ENCODE data around the gene BCL10. TPM values are rescaled to one million over a fixed set of nuclear protein-coding genes. Genes with fewer than 3 reads are reported as not detected.

Gene BCL10
- total RNA-seq, 1 experiment from 2014 or later = 24.2 TPM

DNA sequence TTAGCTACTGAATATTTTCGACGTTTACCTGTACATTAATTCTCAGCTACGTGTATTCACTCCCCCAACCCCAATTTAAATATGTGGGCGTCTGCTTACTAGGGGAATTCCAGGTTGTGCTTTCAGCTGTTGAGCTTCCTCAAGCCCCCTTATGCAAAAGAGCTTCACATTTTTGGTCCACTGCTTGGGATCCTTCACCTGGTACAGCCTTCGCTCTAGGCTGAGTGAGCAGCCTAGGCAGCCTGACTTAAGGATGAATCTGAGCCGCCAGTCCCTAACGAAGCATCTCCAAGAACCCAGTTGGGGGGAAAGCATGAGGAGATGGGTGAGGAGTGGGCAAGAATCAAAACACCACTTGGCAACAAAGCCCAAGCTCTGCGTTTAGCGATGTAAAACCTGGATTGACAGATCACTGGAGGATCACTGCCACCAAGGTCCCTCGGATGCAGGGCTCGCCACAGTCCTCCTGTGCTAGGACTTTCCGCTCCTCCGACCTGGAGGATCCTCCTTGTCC is 674 bp downstream of the BCL10 start:
- ChIA-PET CTCF (interaction anchor here (0.9 to 4.5 kb wide), 9 partner anchors 10 to 331 kb away, joined by 3 to 83 read pairs (median 6); partner anchors contain the start of genes C1orf52 and CCN1), POLR2A (interaction anchor here (1.0 to 2.1 kb wide), 7 partner anchors 10 to 433 kb away, joined by 3 to 15 read pairs (median 4); partner anchors contain the start of genes C1orf52 and ZNHIT6)
- peaks cover 9% of the 10 kb centered on the region for H3K36me3 Mint-ChIP-seq
- no peak for ATAC-seq
- TF ChIP-seq CBFB (CRISPR knock-in tag; IDR thresholded peaks at IDR 0.05; ENCODE audit: low read depth) = no peak
- TF ChIP-seq TP53 (CRISPR knock-in tag; IDR thresholded peaks at IDR 0.05) = no peak
- TF ChIP-seq, protein P1, sequence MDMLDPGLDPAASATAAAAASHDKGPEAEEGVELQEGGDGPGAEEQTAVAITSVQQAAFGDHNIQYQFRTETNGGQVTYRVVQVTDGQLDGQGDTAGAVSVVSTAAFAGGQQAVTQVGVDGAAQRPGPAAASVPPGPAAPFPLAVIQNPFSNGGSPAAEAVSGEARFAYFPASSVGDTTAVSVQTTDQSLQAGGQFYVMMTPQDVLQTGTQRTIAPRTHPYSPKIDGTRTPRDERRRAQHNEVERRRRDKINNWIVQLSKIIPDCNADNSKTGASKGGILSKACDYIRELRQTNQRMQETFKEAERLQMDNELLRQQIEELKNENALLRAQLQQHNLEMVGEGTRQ (CRISPR knock-in tag; IDR thresholded peaks at IDR 0.05) = no peak
- TF ChIP-seq, protein P2, sequence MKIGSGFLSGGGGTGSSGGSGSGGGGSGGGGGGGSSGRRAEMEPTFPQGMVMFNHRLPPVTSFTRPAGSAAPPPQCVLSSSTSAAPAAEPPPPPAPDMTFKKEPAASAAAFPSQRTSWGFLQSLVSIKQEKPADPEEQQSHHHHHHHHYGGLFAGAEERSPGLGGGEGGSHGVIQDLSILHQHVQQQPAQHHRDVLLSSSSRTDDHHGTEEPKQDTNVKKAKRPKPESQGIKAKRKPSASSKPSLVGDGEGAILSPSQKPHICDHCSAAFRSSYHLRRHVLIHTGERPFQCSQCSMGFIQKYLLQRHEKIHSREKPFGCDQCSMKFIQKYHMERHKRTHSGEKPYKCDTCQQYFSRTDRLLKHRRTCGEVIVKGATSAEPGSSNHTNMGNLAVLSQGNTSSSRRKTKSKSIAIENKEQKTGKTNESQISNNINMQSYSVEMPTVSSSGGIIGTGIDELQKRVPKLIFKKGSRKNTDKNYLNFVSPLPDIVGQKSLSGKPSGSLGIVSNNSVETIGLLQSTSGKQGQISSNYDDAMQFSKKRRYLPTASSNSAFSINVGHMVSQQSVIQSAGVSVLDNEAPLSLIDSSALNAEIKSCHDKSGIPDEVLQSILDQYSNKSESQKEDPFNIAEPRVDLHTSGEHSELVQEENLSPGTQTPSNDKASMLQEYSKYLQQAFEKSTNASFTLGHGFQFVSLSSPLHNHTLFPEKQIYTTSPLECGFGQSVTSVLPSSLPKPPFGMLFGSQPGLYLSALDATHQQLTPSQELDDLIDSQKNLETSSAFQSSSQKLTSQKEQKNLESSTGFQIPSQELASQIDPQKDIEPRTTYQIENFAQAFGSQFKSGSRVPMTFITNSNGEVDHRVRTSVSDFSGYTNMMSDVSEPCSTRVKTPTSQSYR (CRISPR knock-in tag; IDR thresholded peaks at IDR 0.05) = no peak
- TF ChIP-seq, protein P3, sequence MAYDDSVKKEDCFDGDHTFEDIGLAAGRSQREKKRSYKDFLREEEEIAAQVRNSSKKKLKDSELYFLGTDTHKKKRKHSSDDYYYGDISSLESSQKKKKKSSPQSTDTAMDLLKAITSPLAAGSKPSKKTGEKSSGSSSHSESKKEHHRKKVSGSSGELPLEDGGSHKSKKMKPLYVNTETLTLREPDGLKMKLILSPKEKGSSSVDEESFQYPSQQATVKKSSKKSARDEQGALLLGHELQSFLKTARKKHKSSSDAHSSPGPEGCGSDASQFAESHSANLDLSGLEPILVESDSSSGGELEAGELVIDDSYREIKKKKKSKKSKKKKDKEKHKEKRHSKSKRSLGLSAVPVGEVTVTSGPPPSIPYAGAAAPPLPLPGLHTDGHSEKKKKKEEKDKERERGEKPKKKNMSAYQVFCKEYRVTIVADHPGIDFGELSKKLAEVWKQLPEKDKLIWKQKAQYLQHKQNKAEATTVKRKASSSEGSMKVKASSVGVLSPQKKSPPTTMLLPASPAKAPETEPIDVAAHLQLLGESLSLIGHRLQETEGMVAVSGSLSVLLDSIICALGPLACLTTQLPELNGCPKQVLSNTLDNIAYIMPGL (CRISPR knock-in tag; IDR thresholded peaks at IDR 0.05) = no peak
- no peak for TF ChIP-seq ZNF232 (CRISPR knock-in tag; IDR thresholded peaks at IDR 0.05)
- TF ChIP-seq, protein P4, sequence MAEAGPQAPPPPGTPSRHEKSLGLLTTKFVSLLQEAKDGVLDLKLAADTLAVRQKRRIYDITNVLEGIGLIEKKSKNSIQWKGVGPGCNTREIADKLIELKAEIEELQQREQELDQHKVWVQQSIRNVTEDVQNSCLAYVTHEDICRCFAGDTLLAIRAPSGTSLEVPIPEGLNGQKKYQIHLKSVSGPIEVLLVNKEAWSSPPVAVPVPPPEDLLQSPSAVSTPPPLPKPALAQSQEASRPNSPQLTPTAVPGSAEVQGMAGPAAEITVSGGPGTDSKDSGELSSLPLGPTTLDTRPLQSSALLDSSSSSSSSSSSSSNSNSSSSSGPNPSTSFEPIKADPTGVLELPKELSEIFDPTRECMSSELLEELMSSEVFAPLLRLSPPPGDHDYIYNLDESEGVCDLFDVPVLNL (CRISPR knock-in tag; IDR thresholded peaks at IDR 0.05; ENCODE audit: borderline replicate concordance, low read depth) = no peak
- TF ChIP-seq, protein P5, sequence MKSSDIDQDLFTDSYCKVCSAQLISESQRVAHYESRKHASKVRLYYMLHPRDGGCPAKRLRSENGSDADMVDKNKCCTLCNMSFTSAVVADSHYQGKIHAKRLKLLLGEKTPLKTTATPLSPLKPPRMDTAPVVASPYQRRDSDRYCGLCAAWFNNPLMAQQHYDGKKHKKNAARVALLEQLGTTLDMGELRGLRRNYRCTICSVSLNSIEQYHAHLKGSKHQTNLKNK (CRISPR knock-in tag; IDR thresholded peaks at IDR 0.05) = no peak
- TF ChIP-seq RORB (CRISPR knock-in tag; IDR thresholded peaks at IDR 0.05) = no peak
- TF ChIP-seq, protein P6, sequence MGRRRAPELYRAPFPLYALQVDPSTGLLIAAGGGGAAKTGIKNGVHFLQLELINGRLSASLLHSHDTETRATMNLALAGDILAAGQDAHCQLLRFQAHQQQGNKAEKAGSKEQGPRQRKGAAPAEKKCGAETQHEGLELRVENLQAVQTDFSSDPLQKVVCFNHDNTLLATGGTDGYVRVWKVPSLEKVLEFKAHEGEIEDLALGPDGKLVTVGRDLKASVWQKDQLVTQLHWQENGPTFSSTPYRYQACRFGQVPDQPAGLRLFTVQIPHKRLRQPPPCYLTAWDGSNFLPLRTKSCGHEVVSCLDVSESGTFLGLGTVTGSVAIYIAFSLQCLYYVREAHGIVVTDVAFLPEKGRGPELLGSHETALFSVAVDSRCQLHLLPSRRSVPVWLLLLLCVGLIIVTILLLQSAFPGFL (CRISPR knock-in tag; IDR thresholded peaks at IDR 0.05; ENCODE audit: borderline replicate concordance) = no peak
- TF ChIP-seq CREM (CRISPR knock-in tag; IDR thresholded peaks at IDR 0.05) = no peak
- no peak for TF ChIP-seq ATF1 (CRISPR knock-in tag; IDR thresholded peaks at IDR 0.05)
- TF ChIP-seq, protein P7, sequence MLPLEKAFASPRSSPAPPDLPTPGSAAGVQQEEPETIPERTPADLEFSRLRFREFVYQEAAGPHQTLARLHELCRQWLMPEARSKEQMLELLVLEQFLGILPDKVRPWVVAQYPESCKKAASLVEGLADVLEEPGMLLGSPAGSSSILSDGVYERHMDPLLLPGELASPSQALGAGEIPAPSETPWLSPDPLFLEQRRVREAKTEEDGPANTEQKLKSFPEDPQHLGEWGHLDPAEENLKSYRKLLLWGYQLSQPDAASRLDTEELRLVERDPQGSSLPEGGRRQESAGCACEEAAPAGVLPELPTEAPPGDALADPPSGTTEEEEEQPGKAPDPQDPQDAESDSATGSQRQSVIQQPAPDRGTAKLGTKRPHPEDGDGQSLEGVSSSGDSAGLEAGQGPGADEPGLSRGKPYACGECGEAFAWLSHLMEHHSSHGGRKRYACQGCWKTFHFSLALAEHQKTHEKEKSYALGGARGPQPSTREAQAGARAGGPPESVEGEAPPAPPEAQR (CRISPR knock-in tag; IDR thresholded peaks at IDR 0.05) = no peak
- TF ChIP-seq ZNF396 (CRISPR knock-in tag; IDR thresholded peaks at IDR 0.05; ENCODE audit: borderline replicate concordance) = no peak
- H3K27ac Mint-ChIP-seq = peak overlapping the region; percentile 83
- H3K4me1 Mint-ChIP-seq = peaks cover 34% of the 10 kb centered on the region
- DNase-seq (ENCODE audit: low spot score) = no peak
- no peaks in the 10 kb centered on the region for H3K9me3 Mint-ChIP-seq
- peak overlapping the region; percentile 82 for H3K4me3 Mint-ChIP-seq
- H3K27me3 Mint-ChIP-seq (ENCODE audit: low read depth) = no peaks in the 10 kb centered on the region

All from WTC11 (cell line).